Fibroblast of lung (primary cell): ENCODE measurements around the gene GRAMD1A. TPM values are rescaled to one million over a fixed set of nuclear protein-coding genes. Genes with fewer than 3 reads are reported as not detected.
A peak's percentile ranks its signal among the peaks of the same experiment; 100 is the strongest.

ENCODE experiments used
- DNase-seq, 2 donors: peaks; one replicate each; pipeline versions ENCODE4 v3.0.0 to v3.0.0-alpha.2; 2010; ENCODE audit warnings: low read depth in 2 of 2
- H2AFZ ChIP-seq: 2 replicates; pipeline ENCODE4 v1.5.1; 2012; ENCODE audit warnings: low read length, control low read depth, inconsistent platforms
- H3K27ac ChIP-seq: 2 replicates; pipeline ENCODE4 v1.5.1; 2011; ENCODE audit warnings: low read length, control low read depth; ENCODE audit not compliant: insufficient read depth
- H3K27me3 ChIP-seq: 2 replicates; pipeline ENCODE4 v1.5.1; 2011; ENCODE audit warnings: mild to moderate bottlenecking, low read length; ENCODE audit not compliant: control insufficient read depth, insufficient read depth
- H3K36me3 ChIP-seq: 2 replicates; pipeline ENCODE4 v1.5.1; 2011; ENCODE audit warnings: low read length; ENCODE audit not compliant: control insufficient read depth, insufficient read depth
- H3K4me1 ChIP-seq: 2 replicates; pipeline ENCODE4 v1.5.1; 2011; ENCODE audit warnings: low read length; ENCODE audit not compliant: control insufficient read depth, insufficient read depth; ENCODE audit errors: extremely low read depth
- H3K4me2 ChIP-seq: 2 replicates; pipeline ENCODE4 v1.5.1; 2011; ENCODE audit warnings: low read length, control low read depth; ENCODE audit not compliant: insufficient read depth; ENCODE audit errors: extremely low read depth
- H3K4me3 ChIP-seq, 4 experiments: fragments of 200-600 bp in 1 of 4; sonication (generic) in 1 of 4; replicated peaks in 1 of 4; 2 replicates each; pipeline ENCODE4 v1.5.1; 2011 to 2016; ENCODE audit warnings: low read length in 4 of 4, low read depth in 3 of 4, mild to moderate bottlenecking in 3 of 4, control low read depth in 2 of 4, inconsistent platforms in 1 of 4, mixed read lengths in 1 of 4; ENCODE audit not compliant: insufficient read depth in 1 of 4; ENCODE audit errors: control extremely low read depth in 1 of 4
- H3K79me2 ChIP-seq: 2 replicates; pipeline ENCODE4 v1.5.1; 2012; ENCODE audit warnings: mild to moderate bottlenecking, low read length, inconsistent platforms; ENCODE audit not compliant: control insufficient read depth, insufficient read depth
- H3K9ac ChIP-seq: 2 replicates; pipeline ENCODE4 v1.5.1; 2011; ENCODE audit warnings: mild to moderate bottlenecking, low read length, control low read depth; ENCODE audit not compliant: insufficient read depth
- H3K9me3 ChIP-seq: 2 replicates; pipeline ENCODE4 v1.5.1; 2012; ENCODE audit warnings: low read depth, low read length; ENCODE audit not compliant: control insufficient read depth, insufficient read depth
- H4K20me1 ChIP-seq: 2 replicates; pipeline ENCODE4 v1.5.1; 2011; ENCODE audit warnings: low read length; ENCODE audit not compliant: control insufficient read depth, insufficient read depth; ENCODE audit errors: extremely low read depth
- EZH2 ChIP-seq: IDR thresholded peaks from 2 replicates; pipeline ENCODE4 v1.5.1; 2012; ENCODE audit warnings: low read length, control low read depth, mild to moderate bottlenecking; ENCODE audit errors: missing control alignments
- polyA plus RNA-seq, 2 donors: library from polyadenylated mRNA; depleted of rRNA in 1 of 2; stranded (reverse) in 1 of 2; unstranded in 1 of 2; fragments of >200 nt; gene quantifications; 2 replicates each; pipeline ENCODE4 v1.2.1, GENCODE V29; 2011 to 2012; ENCODE audit warnings: missing spikeins in 1 of 2
- total RNA-seq: library from RNA; depleted of rRNA; stranded (reverse); fragments of >200 nt; gene quantifications from 2 replicates; pipeline ENCODE4 v1.2.1, GENCODE V29; 2014
- TF ChIP-seq, protein P1 (sequence below), 2 donors: IDR thresholded peaks in 1 of 2; conservative IDR thresholded peaks in 1 of 2; 1 replicate in 1 of 2; 2 replicates in 1 of 2; pipeline ENCODE4 v1.5.1; 2011 to 2012; ENCODE audit warnings: low read length in 2 of 2, control low read depth in 1 of 2, inconsistent platforms in 1 of 2, low read depth in 1 of 2, mild to moderate bottlenecking in 1 of 2

Gene GRAMD1A
- total and polyA plus RNA-seq, 2 donors (not counting 1 experiment from before 2014, with no cell fraction given): 21.4 to 24.4 TPM

- H3K27ac ChIP-seq: no peak overlapping the region
- H3K4me1 ChIP-seq: no peaks in the 10 kb centered on the region
- H3K79me2 ChIP-seq: no peaks in the 10 kb centered on the region
- TF ChIP-seq, protein P1, sequence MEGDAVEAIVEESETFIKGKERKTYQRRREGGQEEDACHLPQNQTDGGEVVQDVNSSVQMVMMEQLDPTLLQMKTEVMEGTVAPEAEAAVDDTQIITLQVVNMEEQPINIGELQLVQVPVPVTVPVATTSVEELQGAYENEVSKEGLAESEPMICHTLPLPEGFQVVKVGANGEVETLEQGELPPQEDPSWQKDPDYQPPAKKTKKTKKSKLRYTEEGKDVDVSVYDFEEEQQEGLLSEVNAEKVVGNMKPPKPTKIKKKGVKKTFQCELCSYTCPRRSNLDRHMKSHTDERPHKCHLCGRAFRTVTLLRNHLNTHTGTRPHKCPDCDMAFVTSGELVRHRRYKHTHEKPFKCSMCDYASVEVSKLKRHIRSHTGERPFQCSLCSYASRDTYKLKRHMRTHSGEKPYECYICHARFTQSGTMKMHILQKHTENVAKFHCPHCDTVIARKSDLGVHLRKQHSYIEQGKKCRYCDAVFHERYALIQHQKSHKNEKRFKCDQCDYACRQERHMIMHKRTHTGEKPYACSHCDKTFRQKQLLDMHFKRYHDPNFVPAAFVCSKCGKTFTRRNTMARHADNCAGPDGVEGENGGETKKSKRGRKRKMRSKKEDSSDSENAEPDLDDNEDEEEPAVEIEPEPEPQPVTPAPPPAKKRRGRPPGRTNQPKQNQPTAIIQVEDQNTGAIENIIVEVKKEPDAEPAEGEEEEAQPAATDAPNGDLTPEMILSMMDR (conservative IDR thresholded peaks at IDR 0.05 in 1 of 2, IDR thresholded peaks at IDR 0.05 in 1 of 2; ENCODE audit: low read depth in 1 of 2, low read length in 2 of 2): no peak
- no peak for TF ChIP-seq EZH2
- H2AFZ ChIP-seq: no peak overlapping the region
- H3K9ac ChIP-seq: no peak overlapping the region
- peak; percentile 60 to 75 for DNase-seq
- no peaks in the 10 kb centered on the region for H3K27me3 ChIP-seq
- no peaks in the 10 kb centered on the region for H4K20me1 ChIP-seq
- no peak overlapping the region for H3K4me3 ChIP-seq
- no peak overlapping the region for H3K4me2 ChIP-seq
- H3K9me3 ChIP-seq: no peaks in the 10 kb centered on the region
- no peaks in the 10 kb centered on the region for H3K36me3 ChIP-seq
These were observed 64.1 kb downstream of the GRAMD1A start for GRCh38 chr19:35063940-35064818.

- no peaks in the 10 kb centered on the region for H3K36me3 ChIP-seq
- TF ChIP-seq EZH2: no peak
- TF ChIP-seq, protein P1 (conservative IDR thresholded peaks at IDR 0.05 in 1 of 2, IDR thresholded peaks at IDR 0.05 in 1 of 2; ENCODE audit: low read depth in 1 of 2, low read length in 2 of 2): no peak
- no peak overlapping the region for H3K27ac ChIP-seq
- H3K9ac ChIP-seq: no peak overlapping the region
- no peaks in the 10 kb centered on the region for H3K9me3 ChIP-seq
- no peak for DNase-seq
- no peak overlapping the region for H3K4me2 ChIP-seq
- H3K4me1 ChIP-seq: no peaks in the 10 kb centered on the region
- peaks cover 3% of the 10 kb centered on the region for H3K27me3 ChIP-seq
- no peaks in the 10 kb centered on the region for H4K20me1 ChIP-seq
- H3K4me3 ChIP-seq: no peak overlapping the region
- no peaks in the 10 kb centered on the region for H3K79me2 ChIP-seq
- H2AFZ ChIP-seq: no peak overlapping the region
These were observed 65.5 kb downstream of the GRAMD1A start for GRCh38 chr19:35065574-35065973.

DNA sequence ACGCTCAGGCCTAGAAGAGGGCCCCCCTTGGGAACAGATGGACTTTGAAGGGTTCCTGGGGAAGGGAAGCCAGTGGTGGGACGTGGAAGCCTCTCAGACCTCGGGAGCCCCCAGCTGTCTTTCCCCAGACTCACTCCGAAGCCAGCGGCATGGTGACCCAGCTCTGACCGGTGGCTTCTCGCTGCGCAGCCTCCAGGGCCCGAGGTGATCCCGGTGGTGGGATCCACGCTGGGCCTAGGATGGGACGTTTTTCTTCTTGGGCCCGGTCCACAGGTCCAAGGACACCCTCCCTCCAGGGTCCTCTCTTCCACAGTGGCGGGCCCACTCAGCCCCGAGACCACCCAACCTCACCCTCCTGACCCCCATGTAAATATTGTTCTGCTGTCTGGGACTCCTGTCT is 66.0 kb downstream of the GRAMD1A start:
- no peak overlapping the region for H2AFZ ChIP-seq
- no peak for DNase-seq
- no peak overlapping the region for H3K4me3 ChIP-seq
- H3K27me3 ChIP-seq: peaks cover 4% of the 10 kb centered on the region
- H3K9me3 ChIP-seq: no peaks in the 10 kb centered on the region
- TF ChIP-seq, protein P1 (conservative IDR thresholded peaks at IDR 0.05 in 1 of 2, IDR thresholded peaks at IDR 0.05 in 1 of 2; ENCODE audit: low read depth in 1 of 2, low read length in 2 of 2): no peak
- TF ChIP-seq EZH2: no peak
- no peak overlapping the region for H3K4me2 ChIP-seq
- no peaks in the 10 kb centered on the region for H3K4me1 ChIP-seq
- no peak overlapping the region for H3K9ac ChIP-seq
- no peaks in the 10 kb centered on the region for H4K20me1 ChIP-seq
- no peak overlapping the region for H3K27ac ChIP-seq
- no peaks in the 10 kb centered on the region for H3K36me3 ChIP-seq
- no peaks in the 10 kb centered on the region for H3K79me2 ChIP-seq
